ENCODE results near the gene DCTN1. TPM values are rescaled to one million over a fixed set of nuclear protein-coding genes. Genes with fewer than 3 reads are reported as not detected.

DCTN1 gene
- total and polyA plus RNA-seq, 4 donors, result 69.9 to 142 (median 104) TPM

- Histone ChIP-seq H3K27me3 (ENCODE audit: control insufficient read depth in 3 of 3, insufficient read depth in 3 of 3, low read length in 2 of 3) (no peaks in the 10 kb centered on the region), H3K36me3 (ENCODE audit: control insufficient read depth in 4 of 4, insufficient read depth in 4 of 4, low read length in 4 of 4) (no peaks in the 10 kb centered on the region), H3K9ac (ENCODE audit: insufficient read depth in 1 of 2, low read length in 2 of 2) (no peak overlapping the region), H3K9me3 (ENCODE audit: control insufficient read depth in 4 of 4, insufficient read depth in 3 of 4, low read length in 3 of 4) (no peaks in the 10 kb centered on the region), H3K4me3 (no peak overlapping the region), H3K4me1 (ENCODE audit: control insufficient read depth in 5 of 5, insufficient read depth in 5 of 5, low read length in 5 of 5) (peaks cover 0 to 4% (median 0%) of the 10 kb centered on the region in 5 donors), H3K27ac (ENCODE audit: low read depth in 1 of 2, low read length in 1 of 2) (no peak overlapping the region)
- WGBS, 2 donors, result 93 to 97% methylated on average over 2 of the region's 2 CpGs
- no peak for TF ChIP-seq CTCF (IDR thresholded peaks at IDR 0.05; ENCODE audit: control extremely low read depth, extremely low read depth)
- ATAC-seq (ENCODE audit: insufficient read depth, low FRiP score), result no peak
- DNase-seq, result no peak
These were observed 16.0 kb upstream of the DCTN1 start for GRCh38 chr2:74396149-74396548.

- Histone ChIP-seq H3K9me3 (ENCODE audit: control insufficient read depth in 4 of 4, insufficient read depth in 3 of 4, low read length in 3 of 4) (no peaks in the 10 kb centered on the region), H3K4me1 (ENCODE audit: control insufficient read depth in 5 of 5, insufficient read depth in 5 of 5, low read length in 5 of 5) (peaks cover 4 to 20% (median 14%) of the 10 kb centered on the region in 5 donors), H3K9ac (ENCODE audit: insufficient read depth in 1 of 2, low read length in 2 of 2) (no peak overlapping the region), H3K4me3 (no peak overlapping the region), H3K27me3 (ENCODE audit: control insufficient read depth in 3 of 3, insufficient read depth in 3 of 3, low read length in 2 of 3) (no peaks in the 10 kb centered on the region), H3K36me3 (ENCODE audit: control insufficient read depth in 4 of 4, insufficient read depth in 4 of 4, low read length in 4 of 4) (peaks cover 0 to 2% (median 0%) of the 10 kb centered on the region in 4 donors), H3K27ac (ENCODE audit: low read depth in 1 of 2, low read length in 1 of 2) (no peak overlapping the region)
- TF ChIP-seq CTCF (IDR thresholded peaks at IDR 0.05; ENCODE audit: control extremely low read depth, extremely low read depth), result no peak
- DNase-seq (no peak), ATAC-seq (ENCODE audit: insufficient read depth, low FRiP score) (no peak)
- 93 to 98% methylated on average over 1 of the region's 1 CpG for WGBS, 2 donors
These were observed 13.4 kb upstream of the DCTN1 start for GRCh38 chr2:74393525-74393924.

- WGBS, 2 donors, result 78 to 81% methylated on average over 13 of the region's 13 CpGs
- no peak for ATAC-seq (ENCODE audit: insufficient read depth, low FRiP score)
- Histone ChIP-seq H3K9me3 (ENCODE audit: control insufficient read depth in 4 of 4, insufficient read depth in 3 of 4, low read length in 3 of 4) (no peaks in the 10 kb centered on the region), H3K9ac (ENCODE audit: insufficient read depth in 1 of 2, low read length in 2 of 2) (no peak overlapping the region), H3K27me3 (ENCODE audit: control insufficient read depth in 3 of 3, insufficient read depth in 3 of 3, low read length in 2 of 3) (no peaks in the 10 kb centered on the region), H3K4me3 (no peak overlapping the region), H3K27ac (ENCODE audit: low read depth in 1 of 2, low read length in 1 of 2) (no peak overlapping the region), H3K36me3 (ENCODE audit: control insufficient read depth in 4 of 4, insufficient read depth in 4 of 4, low read length in 4 of 4) (peaks cover 0 to 2% (median 0%) of the 10 kb centered on the region in 4 donors), H3K4me1 (ENCODE audit: control insufficient read depth in 5 of 5, insufficient read depth in 5 of 5, low read length in 5 of 5) (peaks cover 5 to 30% (median 14%) of the 10 kb centered on the region in 5 donors)
- DNase-seq, result no peak
- TF ChIP-seq CTCF (IDR thresholded peaks at IDR 0.05; ENCODE audit: control extremely low read depth, extremely low read depth), result no peak
These were observed 12.3 kb upstream of the DCTN1 start for GRCh38 chr2:74392449-74392743.

All from lung (tissue), 12 donors.